HepG2 (cell line): ENCODE data around the gene LRRC3C. TPM values are rescaled to one million over a fixed set of nuclear protein-coding genes. Genes with fewer than 3 reads are reported as not detected.
A peak's percentile ranks its signal among the peaks of the same experiment; 100 is the strongest.

ENCODE experiments used
- FOXC1 ChIP-seq: sonication (generic); formaldehyde crosslinking; IDR thresholded peaks from 2 replicates; pipeline ENCODE4 v1.8.0; 2022; ENCODE audit warnings: mild to moderate bottlenecking, missing genetic modification reagents, borderline replicate concordance
- GABPA ChIP-seq, 2 experiments: IDR thresholded peaks; 2 replicates each; pipeline ENCODE4 v1.6.1; 2011 to 2016; ENCODE audit warnings: low read depth in 2 of 2, low read length in 1 of 2, missing biosample characterization in 1 of 2, missing genetic modification characterization in 1 of 2
- GPN1 ChIP-seq: sonication (generic); formaldehyde crosslinking; IDR thresholded peaks from 2 replicates; pipeline ENCODE4 v1.5.1; 2020; ENCODE audit warnings: missing genetic modification reagents, borderline replicate concordance
- HBP1 ChIP-seq: IDR thresholded peaks from 2 replicates; pipeline ENCODE4 v1.6.1; 2016; ENCODE audit warnings: low read depth, control low read depth
- HHEX ChIP-seq: IDR thresholded peaks from 2 replicates; pipeline ENCODE4 v1.6.1; 2016; ENCODE audit warnings: control low read depth
- HNF4A ChIP-seq: sonication (generic); formaldehyde crosslinking; IDR thresholded peaks from 2 replicates; pipeline ENCODE4 v1.4.0; 2020; ENCODE audit warnings: missing genetic modification reagents
- JUND ChIP-seq: sonication (generic); formaldehyde crosslinking; IDR thresholded peaks from 2 replicates; pipeline ENCODE4 v1.8.0; 2022; ENCODE audit warnings: mild to moderate bottlenecking, missing genetic modification reagents
- LCORL ChIP-seq, 2 experiments: fragments of 450-650 bp in 1 of 2; sonication (generic) in 1 of 2; formaldehyde crosslinking in 1 of 2; IDR thresholded peaks; 2 replicates each; pipeline versions ENCODE4 v1.5.0 to v1.6.1; 2017 to 2020; ENCODE audit warnings: antibody characterized with exemption in 1 of 2, missing genetic modification reagents in 1 of 2
- MAFK ChIP-seq, 2 experiments: IDR thresholded peaks in 1 of 2; conservative IDR thresholded peaks in 1 of 2; 2 replicates each; pipeline ENCODE4 v1.6.1; 2011; ENCODE audit warnings: improper control_type of control experiment in 2 of 2, low read length in 2 of 2
- MXD1 ChIP-seq: sonication (generic); formaldehyde crosslinking; IDR thresholded peaks from 2 replicates; pipeline ENCODE4 v1.4.0; 2020; ENCODE audit warnings: mild to moderate bottlenecking, missing genetic modification reagents
- NR2F6 ChIP-seq, 2 experiments: IDR thresholded peaks; 2 replicates each; pipeline ENCODE4 v1.6.1; 2016; ENCODE audit warnings: antibody characterized with exemption in 1 of 2, mild to moderate bottlenecking in 1 of 2
- PHF5A ChIP-seq: IDR thresholded peaks from one replicate; pipeline ENCODE4 v1.6.1; 2018; ENCODE audit warnings: low read depth, missing genetic modification reagents; ENCODE audit not compliant: unreplicated experiment
- POLR2AphosphoS5 ChIP-seq: IDR thresholded peaks from 2 replicates; pipeline ENCODE4 v1.6.1; 2012; ENCODE audit warnings: low read depth, low read length
- RARA ChIP-seq: IDR thresholded peaks from 2 replicates; pipeline ENCODE4 v1.6.1; 2016; ENCODE audit warnings: missing genetic modification reagents, missing compliant biosample characterization
- REST ChIP-seq, 2 experiments: IDR thresholded peaks; 2 replicates each; pipeline ENCODE4 v1.6.1; 2011 to 2012; ENCODE audit warnings: low read length in 2 of 2, borderline replicate concordance in 1 of 2, low read depth in 1 of 2, mild to moderate bottlenecking in 1 of 2, moderate library complexity in 1 of 2
- SAP130 ChIP-seq: IDR thresholded peaks from 2 replicates; pipeline ENCODE4 v1.6.1; 2016; ENCODE audit warnings: low read depth
- UBTF ChIP-seq: sonication (generic); formaldehyde crosslinking; IDR thresholded peaks from 2 replicates; pipeline ENCODE4 v1.4.0; 2020; ENCODE audit warnings: mild to moderate bottlenecking, missing genetic modification reagents
- ZFX ChIP-seq: sonication (generic); formaldehyde crosslinking; IDR thresholded peaks from 2 replicates; pipeline ENCODE4 v1.4.0; 2020; ENCODE audit warnings: mild to moderate bottlenecking, low read depth, missing genetic modification reagents, moderate library complexity
- ZNF619 ChIP-seq: sonication (generic); formaldehyde crosslinking; IDR thresholded peaks from 2 replicates; pipeline ENCODE4 v1.4.0; 2020; ENCODE audit warnings: mild to moderate bottlenecking, missing genetic modification reagents
- polyA plus RNA-seq, 8 experiments: library from polyadenylated mRNA; depleted of rRNA in 3 of 8; stranded (reverse) in 7 of 8; unstranded in 1 of 8; fragments of >200 nt; fragmentation: Illumina TruSeq in 4 of 8; extraction: Trizol in 4 of 8; gene quantifications; 2 replicates each; pipeline versions ENCODE4 v1.2.1 to v1.2.3, GENCODE V29; 2011 to 2016; ENCODE audit warnings: low read depth in 4 of 8, missing spikeins in 1 of 8, mixed read lengths in 1 of 8; ENCODE audit not compliant: insufficient read depth in 1 of 8
- total RNA-seq, 5 experiments: library from RNA; depleted of rRNA; stranded (reverse); fragments of >200 nt; fragmentation: Illumina TruSeq; extraction: Trizol; gene quantifications; 2 replicates each; pipeline ENCODE4 v1.2.3, GENCODE V29; 2016; ENCODE audit warnings: low read depth in 1 of 5

LRRC3C gene
- total and polyA plus RNA-seq, 2 of the 13 experiments (the other 11 are each of a cell fraction or from before 2014, with no cell fraction given), result 0.17 TPM; not detected in 1

- peak; percentile 32; the same call in 1 of the 2 replicates for TF ChIP-seq UBTF (CRISPR knock-in tag)
- 0 out of 2 replicates have a peak, but pooled peaks have one; percentile 29 for TF ChIP-seq RARA
- TF ChIP-seq REST (IDR thresholded peaks at IDR 0.05; ENCODE audit: borderline replicate concordance in 1 of 2, low read depth in 1 of 2, low read length in 2 of 2), result no peak
- no peak for TF ChIP-seq HHEX
- no peak for TF ChIP-seq MXD1
- no peak for TF ChIP-seq GPN1
- no peak for TF ChIP-seq JUND (CRISPR knock-in tag)
- TF ChIP-seq POLR2AphosphoS5, result peak; percentile 70
- 0 out of 2 replicates have a peak, but pooled peaks have one; percentile 58 for TF ChIP-seq FOXC1 (CRISPR knock-in tag)
- no peak for TF ChIP-seq NR2F6 (IDR thresholded peaks at IDR 0.05)
- peak; percentile 49; the same call in 1 of the 2 replicates for TF ChIP-seq NR2F6 (CRISPR knock-in tag; IDR thresholded peaks at IDR 0.05)
- peak; percentile 21; the same call in 1 of the 2 replicates for TF ChIP-seq HNF4A
- TF ChIP-seq ZNF619, result peak; percentile 88; the same call in 1 of the 2 replicates
- TF ChIP-seq GABPA (IDR thresholded peaks at IDR 0.05; ENCODE audit: low read depth, low read length), result no peak
- TF ChIP-seq GABPA (CRISPR knock-in tag; IDR thresholded peaks at IDR 0.05; ENCODE audit: low read depth), result no peak; the same call in 1 of the 2 replicates
- TF ChIP-seq PHF5A, result peak; percentile 38
- peak; percentile 57 for TF ChIP-seq ZFX (CRISPR knock-in tag)
- TF ChIP-seq LCORL (IDR thresholded peaks at IDR 0.05), result no peak
- TF ChIP-seq LCORL (CRISPR knock-in tag; IDR thresholded peaks at IDR 0.05), result peak; percentile 85
- peak; percentile 58 for TF ChIP-seq SAP130
- 0 out of 2 replicates have a peak, but pooled peaks have one; percentile 36 for TF ChIP-seq HBP1 (CRISPR knock-in tag)
- peak in 1 of 2 experiments; percentile 48; a peak in 1 of 4 replicates for TF ChIP-seq MAFK (conservative IDR thresholded peaks at IDR 0.05 in 1 of 2, IDR thresholded peaks at IDR 0.05 in 1 of 2; ENCODE audit: low read length in 2 of 2)
These were observed 25.3 kb downstream of the LRRC3C start (continued) for GRCh38 chr17:39952680-39953470.
